Right atrium auricular region (tissue), 2 donors: Measurements from ENCODE around the gene FHL1. TPM values are rescaled to one million over a fixed set of nuclear protein-coding genes. Genes with fewer than 3 reads are reported as not detected.

Source experiments
- DNase-seq: peaks from one replicate; pipeline ENCODE4 v3.0.0-alpha.2; 2019; ENCODE audit warnings: low spot score
- H3K27ac ChIP-seq, 2 donors: fragments of 200-600 bp; sonication (generic); 1 replicate in 1 of 2; 2 replicates in 1 of 2; pipeline ENCODE4 v1.5.1; 2016 to 2019
- H3K27me3 ChIP-seq, 2 donors: fragments of 200-600 bp; sonication (generic); one replicate each; pipeline versions ENCODE4 v1.5.1 to v1.6.0; 2017 to 2019
- H3K36me3 ChIP-seq: fragments of 200-600 bp; sonication (generic); one replicate; pipeline ENCODE4 v1.5.1; 2016
- H3K4me1 ChIP-seq, 2 donors: fragments of 200-600 bp; sonication (generic); one replicate each; pipeline versions ENCODE4 v1.5.1 to v1.6.0; 2017 to 2019
- H3K4me3 ChIP-seq, 2 donors: fragments of 200-600 bp; sonication (generic); 1 replicate in 1 of 2; 2 replicates in 1 of 2; pipeline ENCODE4 v1.5.1; 2017 to 2019; ENCODE audit warnings: mild to moderate bottlenecking in 1 of 2, moderate library complexity in 1 of 2
- H3K9me3 ChIP-seq, 2 donors: fragments of 200-600 bp; sonication (generic); one replicate each; pipeline ENCODE4 v1.5.1; 2019
- CTCF ChIP-seq, 2 donors: fragments of 200-600 bp; sonication (generic); IDR thresholded peaks; one replicate each; pipeline ENCODE4 v1.5.1; 2019; ENCODE audit warnings: antibody characterized with exemption in 2 of 2
- total RNA-seq, 2 donors: library from RNA; depleted of rRNA; stranded (reverse); fragments of >200 nt; gene quantifications; one replicate each; pipeline ENCODE4 v1.1.0, GENCODE V29; 2016

Gene FHL1
- total RNA-seq, 2 donors from 2014 or later: 869 to 2,468 TPM

- TF ChIP-seq CTCF (IDR thresholded peaks at IDR 0.05): no peak
- Histone ChIP-seq H3K27me3 (no peaks in the 10 kb centered on the region), H3K9me3 (no peaks in the 10 kb centered on the region), H3K36me3 (peaks cover 50% of the 10 kb centered on the region), H3K27ac (peak overlapping the region in 1 of 2 donors; percentile 49), H3K4me3 (no peak overlapping the region), H3K4me1 (peaks cover 0 to 34% of the 10 kb centered on the region in 2 donors)
- no peak for DNase-seq
Observed at GRCh38 chrX:136210806-136211205, 63.5 kb downstream of the FHL1 start.

DNA sequence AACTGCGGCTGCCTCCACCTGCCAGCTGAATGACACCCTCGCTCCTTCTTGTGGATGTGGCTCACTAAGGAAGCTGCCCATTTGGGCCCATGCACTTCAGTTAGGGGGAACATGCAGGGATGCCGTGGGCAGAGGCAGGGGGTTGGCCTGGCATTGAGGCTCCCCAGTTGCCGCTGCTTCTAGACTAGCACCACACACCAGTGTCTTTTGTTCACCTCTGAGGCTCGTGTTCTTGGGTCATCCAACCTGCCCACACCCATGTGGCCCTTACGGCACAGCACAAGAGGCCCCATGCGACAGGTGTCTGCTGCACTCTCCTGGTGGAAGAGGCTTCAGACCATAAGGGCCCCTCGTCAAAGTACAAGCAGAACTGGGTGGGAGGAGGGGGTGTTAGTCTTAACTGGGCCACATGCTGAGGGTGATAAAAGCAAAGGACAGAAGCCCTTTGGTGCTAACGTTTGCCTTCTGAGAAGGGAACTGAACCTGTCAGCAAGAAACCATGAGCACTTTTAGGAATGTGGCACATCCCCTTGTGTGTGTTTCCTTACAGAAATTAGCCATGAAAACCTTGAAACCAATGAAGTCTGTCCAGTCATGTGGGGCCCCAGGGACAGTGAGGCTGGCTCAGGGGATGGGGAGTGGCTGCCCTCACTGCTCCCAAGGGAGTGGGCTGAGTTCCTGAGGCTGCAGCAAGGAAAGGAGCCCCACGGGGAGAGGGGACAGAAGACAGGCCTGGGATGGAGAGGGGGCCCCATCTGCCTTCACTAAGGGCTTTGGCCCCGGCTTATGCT lies 64.6 kb downstream of the FHL1 start:
- H3K36me3 ChIP-seq: peaks cover 38% of the 10 kb centered on the region
- H3K4me1 ChIP-seq: peaks cover 0 to 23% of the 10 kb centered on the region in 2 donors
- H3K9me3 ChIP-seq: no peaks in the 10 kb centered on the region
- no peak overlapping the region for H3K4me3 ChIP-seq
- H3K27me3 ChIP-seq: no peaks in the 10 kb centered on the region
- no peak for DNase-seq
- no peak for TF ChIP-seq CTCF (IDR thresholded peaks at IDR 0.05)
- H3K27ac ChIP-seq: peak overlapping the region; percentile 37 to 49

DNA sequence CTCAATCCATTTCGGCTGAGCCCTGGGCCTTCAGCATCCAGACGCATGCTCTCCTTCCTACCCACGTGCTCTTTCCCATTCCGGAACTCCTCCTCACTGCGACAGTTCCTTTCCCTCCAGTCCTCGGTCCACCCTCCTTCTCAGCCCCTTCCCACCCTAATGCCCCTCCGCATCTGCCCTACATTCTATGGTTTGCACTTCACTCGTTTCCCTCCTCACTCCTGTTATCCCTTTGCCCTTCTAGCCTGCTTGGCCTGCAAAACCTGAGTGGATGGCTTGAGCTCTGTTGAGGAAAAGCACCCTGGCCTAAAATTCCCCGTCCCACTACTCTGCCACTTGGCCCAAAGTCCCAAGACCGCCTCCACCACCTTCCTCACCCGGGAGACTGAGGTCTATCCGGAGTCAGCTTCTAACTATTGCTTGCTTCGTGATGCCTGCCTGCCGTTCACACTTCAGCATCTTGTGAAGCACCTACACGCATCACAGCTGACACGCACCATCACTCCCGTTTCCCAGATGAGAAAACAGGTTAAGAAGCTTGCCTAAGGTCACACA lies 65.3 kb downstream of the FHL1 start:
- H3K36me3 ChIP-seq: peaks cover 32% of the 10 kb centered on the region
- H3K9me3 ChIP-seq: no peaks in the 10 kb centered on the region
- H3K4me1 ChIP-seq: peaks cover 0 to 23% of the 10 kb centered on the region in 2 donors
- no peak overlapping the region for H3K4me3 ChIP-seq
- no peaks in the 10 kb centered on the region for H3K27me3 ChIP-seq
- peak overlapping the region; percentile 37 to 49 for H3K27ac ChIP-seq
- no peak for TF ChIP-seq CTCF (IDR thresholded peaks at IDR 0.05)
- no peak for DNase-seq

DNA sequence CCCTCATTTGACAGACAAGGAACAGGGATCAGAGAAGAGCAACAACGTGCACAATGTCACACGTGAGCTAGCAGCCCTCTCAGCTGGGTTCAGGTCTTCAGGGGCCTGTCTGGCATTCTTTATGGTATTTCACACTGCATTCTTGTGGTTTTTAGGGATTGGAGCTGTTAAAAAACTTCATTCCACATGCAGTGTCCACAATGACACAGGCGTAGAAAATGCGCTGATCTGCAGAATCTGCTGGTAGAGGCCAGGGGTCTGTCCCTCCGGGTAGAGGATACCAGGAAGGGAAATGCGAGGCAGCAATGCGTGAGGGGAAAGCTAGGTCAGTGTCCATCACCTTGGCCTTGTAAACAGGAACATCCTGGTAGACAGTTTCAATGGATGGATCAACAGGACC lies 67.2 kb downstream of the FHL1 start:
- H3K4me3 ChIP-seq: no peak overlapping the region
- peaks cover 0 to 7% of the 10 kb centered on the region in 2 donors for H3K4me1 ChIP-seq
- H3K9me3 ChIP-seq: no peaks in the 10 kb centered on the region
- H3K27me3 ChIP-seq: no peaks in the 10 kb centered on the region
- no peak for TF ChIP-seq CTCF (IDR thresholded peaks at IDR 0.05)
- DNase-seq: no peak
- H3K36me3 ChIP-seq: peaks cover 14% of the 10 kb centered on the region
- peak overlapping the region; percentile 22 to 49 for H3K27ac ChIP-seq

- peaks cover 4% of the 10 kb centered on the region for H3K36me3 ChIP-seq
- no peak overlapping the region for H3K27ac ChIP-seq
- no peak overlapping the region for H3K4me3 ChIP-seq
- no peaks in the 10 kb centered on the region for H3K9me3 ChIP-seq
- no peak for DNase-seq
- H3K27me3 ChIP-seq: no peaks in the 10 kb centered on the region
- no peak for TF ChIP-seq CTCF (IDR thresholded peaks at IDR 0.05)
- no peaks in the 10 kb centered on the region for H3K4me1 ChIP-seq
Observed at GRCh38 chrX:136215559-136215958, 68.2 kb downstream of the FHL1 start.
